A549 (cell line): ENCODE data around the gene ZNF33A.

Experiments used
- CBX2 ChIP-seq: fragments of 200-600 bp; sonication (generic); IDR thresholded peaks from 2 replicates; pipeline ENCODE4 v1.6.1; 2016; ENCODE audit warnings: low read depth, mild to moderate bottlenecking, borderline replicate concordance
- CHD4 ChIP-seq: fragments of 200-600 bp; sonication (generic); IDR thresholded peaks from 2 replicates; pipeline ENCODE4 v1.6.1; 2016; ENCODE audit warnings: antibody characterized with exemption, mild to moderate bottlenecking, borderline replicate concordance
- EP300 ChIP-seq, 2 experiments: fragments of >200 bp; sonication (Bioruptor Twin); formaldehyde crosslinking; IDR thresholded peaks; 2 replicates in 1 of 2; 3 replicates in 1 of 2; pipeline ENCODE4 v1.6.1; 2016 to 2017
- HDAC2 ChIP-seq: fragments of 200-600 bp; sonication (generic); IDR thresholded peaks from 2 replicates; pipeline ENCODE4 v1.6.1; 2016
- JUNB ChIP-seq: fragments of >200 bp; sonication (Bioruptor Twin); formaldehyde crosslinking; IDR thresholded peaks from 2 replicates; pipeline ENCODE4 v1.6.1; 2016
- POLR2A ChIP-seq: IDR thresholded peaks from 2 replicates; pipeline ENCODE4 v1.6.1; 2012; ENCODE audit warnings: mild to moderate bottlenecking, low read length
- RCOR1 ChIP-seq: fragments of 150-350 bp; IDR thresholded peaks from 2 replicates; pipeline ENCODE4 v1.6.1; 2014; ENCODE audit warnings: antibody characterized with exemption, low read length, low read depth
- TP53 ChIP-seq: fragments of 250-450 bp; sonication (Bioruptor Pico); IDR thresholded peaks from 2 replicates; pipeline ENCODE4 v1.5.0; 2021; ENCODE audit warnings: mild to moderate bottlenecking, moderate library complexity
- TF ChIP-seq, protein P1 (sequence below): fragments of >200 bp; sonication (Bioruptor Twin); formaldehyde crosslinking; IDR thresholded peaks from 3 replicates; pipeline ENCODE4 v1.5.1; 2016
- TF ChIP-seq, protein P2 (sequence below): IDR thresholded peaks from 2 replicates; pipeline ENCODE4 v1.6.1; 2012
- TF ChIP-seq, protein P3 (sequence below): fragments of 200-600 bp; sonication (generic); IDR thresholded peaks from 2 replicates; pipeline ENCODE4 v1.6.1; 2016; ENCODE audit warnings: antibody characterized with exemption, mild to moderate bottlenecking, moderate library complexity
- TF ChIP-seq, protein P4 (sequence below): fragments of 150-350 bp; IDR thresholded peaks from 2 replicates; pipeline ENCODE4 v1.6.1; 2014; ENCODE audit warnings: low read depth, mild to moderate bottlenecking, low read length
- TF ChIP-seq, protein P5 (sequence below): fragments of 250-450 bp; sonication (Bioruptor Pico); IDR thresholded peaks from 2 replicates; pipeline ENCODE4 v1.5.0; 2021; ENCODE audit warnings: mild to moderate bottlenecking, moderate library complexity, borderline replicate concordance

DNA sequence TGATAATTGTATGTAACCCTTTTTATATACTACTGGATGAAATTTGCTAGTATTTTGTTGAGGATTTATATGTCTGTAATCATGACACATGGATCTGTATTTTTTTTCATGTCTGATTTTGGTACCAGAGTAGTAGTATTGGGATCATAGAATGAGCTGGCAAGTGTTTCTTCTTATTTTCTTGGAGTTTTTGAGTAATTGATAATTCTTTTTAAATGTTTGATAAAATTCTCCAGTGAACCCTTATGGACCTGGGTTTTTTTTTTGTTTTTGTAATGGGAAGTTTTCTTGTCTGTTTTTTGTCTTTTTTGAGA is 28.4 kb downstream of the ZNF33A start:
- TF ChIP-seq, protein P1, sequence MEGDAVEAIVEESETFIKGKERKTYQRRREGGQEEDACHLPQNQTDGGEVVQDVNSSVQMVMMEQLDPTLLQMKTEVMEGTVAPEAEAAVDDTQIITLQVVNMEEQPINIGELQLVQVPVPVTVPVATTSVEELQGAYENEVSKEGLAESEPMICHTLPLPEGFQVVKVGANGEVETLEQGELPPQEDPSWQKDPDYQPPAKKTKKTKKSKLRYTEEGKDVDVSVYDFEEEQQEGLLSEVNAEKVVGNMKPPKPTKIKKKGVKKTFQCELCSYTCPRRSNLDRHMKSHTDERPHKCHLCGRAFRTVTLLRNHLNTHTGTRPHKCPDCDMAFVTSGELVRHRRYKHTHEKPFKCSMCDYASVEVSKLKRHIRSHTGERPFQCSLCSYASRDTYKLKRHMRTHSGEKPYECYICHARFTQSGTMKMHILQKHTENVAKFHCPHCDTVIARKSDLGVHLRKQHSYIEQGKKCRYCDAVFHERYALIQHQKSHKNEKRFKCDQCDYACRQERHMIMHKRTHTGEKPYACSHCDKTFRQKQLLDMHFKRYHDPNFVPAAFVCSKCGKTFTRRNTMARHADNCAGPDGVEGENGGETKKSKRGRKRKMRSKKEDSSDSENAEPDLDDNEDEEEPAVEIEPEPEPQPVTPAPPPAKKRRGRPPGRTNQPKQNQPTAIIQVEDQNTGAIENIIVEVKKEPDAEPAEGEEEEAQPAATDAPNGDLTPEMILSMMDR, result no peak
- TF ChIP-seq CHD4 (no peak), TP53 (CRISPR knock-in tag) (no peak), HDAC2 (no peak), EP300 (IDR thresholded peaks at IDR 0.05) (no peak), RCOR1 (no peak), POLR2A (no peak), JUNB (no peak), CBX2 (no peak)
- TF ChIP-seq, protein P2, sequence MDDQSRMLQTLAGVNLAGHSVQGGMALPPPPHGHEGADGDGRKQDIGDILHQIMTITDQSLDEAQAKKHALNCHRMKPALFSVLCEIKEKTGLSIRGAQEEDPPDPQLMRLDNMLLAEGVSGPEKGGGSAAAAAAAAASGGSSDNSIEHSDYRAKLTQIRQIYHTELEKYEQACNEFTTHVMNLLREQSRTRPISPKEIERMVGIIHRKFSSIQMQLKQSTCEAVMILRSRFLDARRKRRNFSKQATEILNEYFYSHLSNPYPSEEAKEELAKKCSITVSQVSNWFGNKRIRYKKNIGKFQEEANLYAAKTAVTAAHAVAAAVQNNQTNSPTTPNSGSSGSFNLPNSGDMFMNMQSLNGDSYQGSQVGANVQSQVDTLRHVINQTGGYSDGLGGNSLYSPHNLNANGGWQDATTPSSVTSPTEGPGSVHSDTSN, result no peak
- TF ChIP-seq, protein P3, sequence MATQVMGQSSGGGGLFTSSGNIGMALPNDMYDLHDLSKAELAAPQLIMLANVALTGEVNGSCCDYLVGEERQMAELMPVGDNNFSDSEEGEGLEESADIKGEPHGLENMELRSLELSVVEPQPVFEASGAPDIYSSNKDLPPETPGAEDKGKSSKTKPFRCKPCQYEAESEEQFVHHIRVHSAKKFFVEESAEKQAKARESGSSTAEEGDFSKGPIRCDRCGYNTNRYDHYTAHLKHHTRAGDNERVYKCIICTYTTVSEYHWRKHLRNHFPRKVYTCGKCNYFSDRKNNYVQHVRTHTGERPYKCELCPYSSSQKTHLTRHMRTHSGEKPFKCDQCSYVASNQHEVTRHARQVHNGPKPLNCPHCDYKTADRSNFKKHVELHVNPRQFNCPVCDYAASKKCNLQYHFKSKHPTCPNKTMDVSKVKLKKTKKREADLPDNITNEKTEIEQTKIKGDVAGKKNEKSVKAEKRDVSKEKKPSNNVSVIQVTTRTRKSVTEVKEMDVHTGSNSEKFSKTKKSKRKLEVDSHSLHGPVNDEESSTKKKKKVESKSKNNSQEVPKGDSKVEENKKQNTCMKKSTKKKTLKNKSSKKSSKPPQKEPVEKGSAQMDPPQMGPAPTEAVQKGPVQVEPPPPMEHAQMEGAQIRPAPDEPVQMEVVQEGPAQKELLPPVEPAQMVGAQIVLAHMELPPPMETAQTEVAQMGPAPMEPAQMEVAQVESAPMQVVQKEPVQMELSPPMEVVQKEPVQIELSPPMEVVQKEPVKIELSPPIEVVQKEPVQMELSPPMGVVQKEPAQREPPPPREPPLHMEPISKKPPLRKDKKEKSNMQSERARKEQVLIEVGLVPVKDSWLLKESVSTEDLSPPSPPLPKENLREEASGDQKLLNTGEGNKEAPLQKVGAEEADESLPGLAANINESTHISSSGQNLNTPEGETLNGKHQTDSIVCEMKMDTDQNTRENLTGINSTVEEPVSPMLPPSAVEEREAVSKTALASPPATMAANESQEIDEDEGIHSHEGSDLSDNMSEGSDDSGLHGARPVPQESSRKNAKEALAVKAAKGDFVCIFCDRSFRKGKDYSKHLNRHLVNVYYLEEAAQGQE, result no peak
- TF ChIP-seq, protein P4, sequence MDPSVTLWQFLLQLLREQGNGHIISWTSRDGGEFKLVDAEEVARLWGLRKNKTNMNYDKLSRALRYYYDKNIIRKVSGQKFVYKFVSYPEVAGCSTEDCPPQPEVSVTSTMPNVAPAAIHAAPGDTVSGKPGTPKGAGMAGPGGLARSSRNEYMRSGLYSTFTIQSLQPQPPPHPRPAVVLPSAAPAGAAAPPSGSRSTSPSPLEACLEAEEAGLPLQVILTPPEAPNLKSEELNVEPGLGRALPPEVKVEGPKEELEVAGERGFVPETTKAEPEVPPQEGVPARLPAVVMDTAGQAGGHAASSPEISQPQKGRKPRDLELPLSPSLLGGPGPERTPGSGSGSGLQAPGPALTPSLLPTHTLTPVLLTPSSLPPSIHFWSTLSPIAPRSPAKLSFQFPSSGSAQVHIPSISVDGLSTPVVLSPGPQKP, result no peak
- TF ChIP-seq, protein P5, sequence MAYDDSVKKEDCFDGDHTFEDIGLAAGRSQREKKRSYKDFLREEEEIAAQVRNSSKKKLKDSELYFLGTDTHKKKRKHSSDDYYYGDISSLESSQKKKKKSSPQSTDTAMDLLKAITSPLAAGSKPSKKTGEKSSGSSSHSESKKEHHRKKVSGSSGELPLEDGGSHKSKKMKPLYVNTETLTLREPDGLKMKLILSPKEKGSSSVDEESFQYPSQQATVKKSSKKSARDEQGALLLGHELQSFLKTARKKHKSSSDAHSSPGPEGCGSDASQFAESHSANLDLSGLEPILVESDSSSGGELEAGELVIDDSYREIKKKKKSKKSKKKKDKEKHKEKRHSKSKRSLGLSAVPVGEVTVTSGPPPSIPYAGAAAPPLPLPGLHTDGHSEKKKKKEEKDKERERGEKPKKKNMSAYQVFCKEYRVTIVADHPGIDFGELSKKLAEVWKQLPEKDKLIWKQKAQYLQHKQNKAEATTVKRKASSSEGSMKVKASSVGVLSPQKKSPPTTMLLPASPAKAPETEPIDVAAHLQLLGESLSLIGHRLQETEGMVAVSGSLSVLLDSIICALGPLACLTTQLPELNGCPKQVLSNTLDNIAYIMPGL, result no peak
